Natural killer cell (primary cell): Measurements from ENCODE around the gene RPL36A. TPM values are rescaled to one million over a fixed set of nuclear protein-coding genes. Genes with fewer than 3 reads are reported as not detected.

Experiments
- ATAC-seq, 3 donors: fragments of 150-1000 bp in 2 of 3; fragments of 200-7000 bp in 1 of 3; cut with Tn5 transposase; 1 replicate in 1 of 3; 2 replicates in 2 of 3; pipeline ENCODE4 v1.10.0; 2021; ENCODE audit warnings: mild to moderate bottlenecking in 2 of 3, moderate library complexity in 2 of 3
- DNase-seq, 2 donors: peaks; one replicate each; pipeline versions ENCODE4 v3.0.0 to v3.0.0-alpha.2; 2013 to 2021; ENCODE audit warnings: mixed read lengths in 1 of 2
- H3K27ac ChIP-seq: one replicate; pipeline ENCODE4 v1.5.1; 2013; ENCODE audit warnings: mild to moderate bottlenecking, low read length
- H3K27me3 ChIP-seq: one replicate; pipeline ENCODE4 v1.6.1; 2013; ENCODE audit warnings: low read length; ENCODE audit not compliant: control insufficient read depth, insufficient read depth
- H3K36me3 ChIP-seq: one replicate; pipeline ENCODE4 v1.6.1; 2013; ENCODE audit warnings: low read length; ENCODE audit not compliant: control insufficient read depth, insufficient read depth
- H3K4me1 ChIP-seq: one replicate; pipeline ENCODE4 v1.6.1; 2013; ENCODE audit warnings: low read length; ENCODE audit not compliant: control insufficient read depth, insufficient read depth
- H3K4me3 ChIP-seq: one replicate; pipeline ENCODE4 v1.5.1; 2013; ENCODE audit warnings: low read length
- H3K9me3 ChIP-seq: one replicate; pipeline ENCODE4 v1.6.1; 2013; ENCODE audit warnings: low read length; ENCODE audit not compliant: control insufficient read depth, insufficient read depth
- H3K27ac Mint-ChIP-seq, 2 donors: one replicate each; pipeline ENCODE4 v1.8.0; 2022; ENCODE audit warnings: mild to moderate bottlenecking in 2 of 2, mixed read lengths in 2 of 2, moderate library complexity in 1 of 2
- H3K27me3 Mint-ChIP-seq, 2 donors: one replicate each; pipeline ENCODE4 v1.8.0; 2022; ENCODE audit warnings: low read depth in 2 of 2, mixed read lengths in 2 of 2
- H3K36me3 Mint-ChIP-seq: one replicate; pipeline ENCODE4 v1.8.0; 2022; ENCODE audit warnings: mixed read lengths
- H3K4me1 Mint-ChIP-seq, 2 donors: one replicate each; pipeline ENCODE4 v1.8.0; 2022; ENCODE audit warnings: mixed read lengths in 2 of 2
- H3K4me3 Mint-ChIP-seq: one replicate; pipeline ENCODE4 v1.8.0; 2022; ENCODE audit warnings: mild to moderate bottlenecking, moderate library complexity, mixed read lengths
- H3K9me3 Mint-ChIP-seq, 2 donors: one replicate each; pipeline ENCODE4 v1.8.0; 2022; ENCODE audit warnings: mixed read lengths in 2 of 2
- WGBS: methylation state at CpG from one replicate; pipeline ENCODE4 v1.1.7; 2013; ENCODE audit warnings: missing lambda C conversion rate; ENCODE audit not compliant: insufficient coverage; 5-methylcytosine and 5-hydroxymethylcytosine counted together
- intact Hi-C: fragments of 100-400 bp; cut with micrococcal nuclease; formaldehyde crosslinking; loops from one replicate; pipeline ENCODE4 v1.14.2; 2022
- total RNA-seq, 4 donors: library from RNA; stranded (reverse); fragments of 120-200 nt in 1 of 4; gene quantifications; one replicate each; pipeline versions ENCODE4 v1.2.3 to v1.2.4, GENCODE V29; 2013 to 2022
- TF ChIP-seq, protein P1 (sequence below): fragments of 200-600 bp; IDR thresholded peaks from one replicate; pipeline ENCODE4 v1.8.0; 2022; ENCODE audit warnings: antibody characterized with exemption

Gene RPL36A
- total RNA-seq: 100 to 1,000 TPM in 1 of 3 donors, 10 to 100 TPM in 2; 88.0 to 108 (median 91.5) TPM
- 2,081 TPM for total RNA-seq (2013)

DNA sequence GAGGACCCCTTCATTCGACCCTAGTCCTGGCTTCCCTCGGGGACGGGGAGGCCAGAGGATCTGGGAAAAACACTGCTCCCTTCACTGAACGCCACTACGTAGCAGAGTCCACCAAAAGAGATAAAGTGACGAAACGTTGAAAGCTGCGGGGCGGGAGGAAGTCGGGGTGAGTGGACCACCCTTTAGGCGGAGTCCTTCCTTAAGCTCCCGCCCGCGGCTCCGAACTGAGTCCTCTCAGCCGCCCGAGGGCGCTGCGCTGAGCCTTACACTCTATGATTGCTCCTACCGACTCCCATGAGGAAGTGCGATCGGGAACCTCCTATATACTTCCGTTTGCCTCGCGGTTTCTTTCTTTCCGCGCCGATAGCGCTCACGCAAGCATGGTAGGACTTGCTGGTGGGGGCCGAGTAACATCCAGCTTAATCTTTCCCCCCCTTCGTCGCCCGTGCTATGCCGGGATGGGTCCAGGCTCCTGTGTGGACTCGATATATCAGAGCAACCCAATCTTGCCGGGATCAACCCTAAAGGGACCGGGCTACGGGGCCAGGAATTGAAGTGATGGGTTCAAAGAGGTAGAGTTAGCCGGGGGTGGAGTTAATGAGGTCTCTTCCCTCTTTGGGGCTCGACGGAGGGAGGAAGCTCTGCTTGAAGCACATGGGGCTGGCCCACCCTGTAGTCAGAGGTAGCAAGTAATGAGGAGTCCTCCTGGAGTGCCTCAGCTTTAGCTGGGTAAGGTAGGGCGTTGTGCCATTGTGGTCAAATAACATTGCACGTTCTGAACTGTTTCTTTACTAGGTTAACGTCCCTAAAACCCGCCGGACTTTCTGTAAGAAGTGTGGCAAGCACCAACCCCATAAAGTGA lies at the start of gene RPL36A:
TSS of gene RPL36A (plus strand) at position 348 of the 862 bp plus-strand sequence. CDS start at position 381, 33 bp downstream.
- Histone ChIP-seq H3K4me3 (peak within 1 kb of the TSS; percentile 74), H3K36me3 (peaks cover 9% of the 10 kb centered on the region), H3K4me1 (peaks cover 12% of the 10 kb centered on the region), H3K27ac (peak within 1 kb of the TSS; percentile 89), H3K27me3 (no peaks in the 10 kb centered on the region), H3K9me3 (no peaks in the 10 kb centered on the region)
- no peaks in the 10 kb centered on the region for H3K36me3 Mint-ChIP-seq
- H3K9me3 Mint-ChIP-seq: no peaks in the 10 kb centered on the region
- under 1% methylated on average over 42 of the region's 47 CpGs for WGBS
- no peaks in the 10 kb centered on the region for H3K27me3 Mint-ChIP-seq
- DNase-seq (peak; percentile 60 to 90), ATAC-seq (peak; percentile 94 to 97 (median 96))
- TF ChIP-seq, protein P1, sequence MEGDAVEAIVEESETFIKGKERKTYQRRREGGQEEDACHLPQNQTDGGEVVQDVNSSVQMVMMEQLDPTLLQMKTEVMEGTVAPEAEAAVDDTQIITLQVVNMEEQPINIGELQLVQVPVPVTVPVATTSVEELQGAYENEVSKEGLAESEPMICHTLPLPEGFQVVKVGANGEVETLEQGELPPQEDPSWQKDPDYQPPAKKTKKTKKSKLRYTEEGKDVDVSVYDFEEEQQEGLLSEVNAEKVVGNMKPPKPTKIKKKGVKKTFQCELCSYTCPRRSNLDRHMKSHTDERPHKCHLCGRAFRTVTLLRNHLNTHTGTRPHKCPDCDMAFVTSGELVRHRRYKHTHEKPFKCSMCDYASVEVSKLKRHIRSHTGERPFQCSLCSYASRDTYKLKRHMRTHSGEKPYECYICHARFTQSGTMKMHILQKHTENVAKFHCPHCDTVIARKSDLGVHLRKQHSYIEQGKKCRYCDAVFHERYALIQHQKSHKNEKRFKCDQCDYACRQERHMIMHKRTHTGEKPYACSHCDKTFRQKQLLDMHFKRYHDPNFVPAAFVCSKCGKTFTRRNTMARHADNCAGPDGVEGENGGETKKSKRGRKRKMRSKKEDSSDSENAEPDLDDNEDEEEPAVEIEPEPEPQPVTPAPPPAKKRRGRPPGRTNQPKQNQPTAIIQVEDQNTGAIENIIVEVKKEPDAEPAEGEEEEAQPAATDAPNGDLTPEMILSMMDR: peak; percentile 57
- H3K27ac Mint-ChIP-seq: peak within 1 kb of the TSS; percentile 87 to 89
- peaks cover 8 to 14% of the 10 kb centered on the region in 2 donors for H3K4me1 Mint-ChIP-seq
- intact Hi-C loops: loop anchor here (2.0 kb wide), 2 partner anchors 16 to 42 kb away; partner anchors contain the start of genes GLA and TIMM8A
- H3K4me3 Mint-ChIP-seq: peak within 1 kb of the TSS; percentile 91

DNA sequence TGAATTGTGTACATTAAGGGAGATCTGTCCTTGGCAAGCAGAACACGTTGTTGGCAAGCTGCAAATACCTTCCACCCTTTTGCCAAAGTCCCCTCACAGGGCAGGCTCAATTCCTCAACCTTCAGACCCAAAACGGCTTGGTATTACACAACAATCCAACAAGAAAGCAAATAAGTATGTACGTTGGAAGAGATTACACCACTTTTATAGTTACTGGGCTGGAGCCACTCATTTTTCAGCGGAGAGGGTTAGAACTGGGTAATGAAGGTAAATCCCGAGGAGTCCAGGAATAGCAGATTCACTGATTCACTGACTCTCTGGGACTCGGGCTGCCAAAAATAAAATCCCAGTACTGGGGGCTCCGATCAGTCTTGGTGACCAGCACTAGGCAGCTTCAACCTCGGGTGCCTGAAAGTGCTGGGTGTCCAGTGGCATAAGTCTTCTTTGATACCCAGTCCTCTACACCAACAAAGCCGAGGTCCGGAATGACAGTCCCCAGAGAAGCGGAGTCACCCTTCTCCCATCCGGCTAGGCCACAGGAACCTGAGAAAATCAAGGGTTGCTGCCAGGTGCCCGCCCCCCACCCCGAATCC lies 42.9 kb upstream of the RPL36A start:
- Histone ChIP-seq H3K4me1 (peaks cover 13% of the 10 kb centered on the region), H3K27me3 (no peaks in the 10 kb centered on the region), H3K4me3 (peak overlapping the region; percentile 97), H3K36me3 (no peaks in the 10 kb centered on the region), H3K27ac (no peak overlapping the region), H3K9me3 (no peaks in the 10 kb centered on the region)
- TF ChIP-seq, protein P1: no peak
- Mint-ChIP-seq H3K36me3 (no peaks in the 10 kb centered on the region), H3K27me3 (no peaks in the 10 kb centered on the region), H3K4me3 (peak overlapping the region; percentile 87), H3K4me1 (peaks cover 0 to 10% of the 10 kb centered on the region in 2 donors), H3K27ac (peak overlapping the region; percentile 71 to 89), H3K9me3 (no peaks in the 10 kb centered on the region)
- peak in 1 of 2 donors; percentile 2 for DNase-seq
- WGBS: under 1% methylated on average over 11 of the region's 14 CpGs
- intact Hi-C loops: loop anchor here (2.0 kb wide), 1 partner anchor 43 kb away; the partner anchor contains the start of gene RPL36A
- ATAC-seq: no peak

DNA sequence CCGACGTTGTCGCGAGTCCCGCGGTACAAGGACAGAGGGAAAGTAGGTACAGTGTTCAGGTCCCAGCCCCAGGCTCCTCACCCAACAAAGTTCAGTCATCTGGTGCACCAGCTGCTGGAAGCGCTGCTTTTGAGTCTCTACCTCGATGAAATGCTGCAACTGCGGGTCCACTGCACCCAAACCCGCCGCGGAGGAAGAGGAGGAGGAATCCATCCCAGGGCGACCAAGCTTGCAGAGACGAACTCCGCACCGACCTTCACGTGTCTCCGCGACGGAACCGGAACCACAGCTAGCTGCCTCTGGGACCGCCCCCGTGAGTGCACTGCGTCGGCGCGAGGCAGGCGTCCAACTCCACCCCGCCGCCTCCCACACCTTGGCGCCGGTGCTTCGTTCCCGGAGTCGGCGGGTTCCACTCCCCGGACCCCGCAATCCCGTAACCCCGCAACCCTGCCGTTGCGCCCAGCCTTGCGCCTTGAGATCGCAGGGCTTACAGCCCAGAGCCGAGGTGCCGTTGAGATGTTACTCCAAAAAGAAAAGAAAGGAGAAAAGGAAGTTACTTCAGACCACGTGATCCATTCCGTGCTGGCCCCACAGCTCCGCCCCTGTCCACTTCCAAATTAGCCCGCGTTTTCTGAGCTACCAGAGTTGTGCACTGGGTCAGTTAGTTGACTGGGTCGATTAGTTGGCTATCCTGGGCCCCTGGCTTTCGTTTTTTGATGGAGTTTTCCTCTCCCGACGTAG lies 42.2 kb upstream of the RPL36A start, which contains the start of gene TIMM8A:
TSS of gene TIMM8A (minus strand) at position 291 of the 741 bp plus-strand sequence. CDS start at position 213, 78 bp downstream.
- Histone ChIP-seq H3K27me3 (no peaks in the 10 kb centered on the region), H3K9me3 (no peaks in the 10 kb centered on the region), H3K36me3 (no peaks in the 10 kb centered on the region), H3K4me3 (peak within 1 kb of the TSS; percentile 97), H3K27ac (peak within 1 kb of the TSS; percentile 84), H3K4me1 (peaks cover 13% of the 10 kb centered on the region)
- Mint-ChIP-seq H3K36me3 (no peaks in the 10 kb centered on the region), H3K4me1 (peaks cover 0 to 10% of the 10 kb centered on the region in 2 donors), H3K9me3 (no peaks in the 10 kb centered on the region), H3K27ac (peak within 1 kb of the TSS; percentile 71 to 89), H3K4me3 (peak within 1 kb of the TSS; percentile 87), H3K27me3 (no peaks in the 10 kb centered on the region)
- under 1% methylated on average over 55 of the region's 55 CpGs for WGBS
- ATAC-seq (peak; percentile 98 to 99 (median 99)), DNase-seq (peak; percentile 66 to 85)
- TF ChIP-seq, protein P1: no peak
- intact Hi-C loops: loop anchor here (2.0 kb wide), 1 partner anchor 42 kb away; the partner anchor contains the start of gene RPL36A
